LHCN-M2 (cell line): Measurements from ENCODE around the gene MLIP. TPM values are rescaled to one million over a fixed set of nuclear protein-coding genes. Genes with fewer than 3 reads are reported as not detected.
"Not testable (repeated sequence)": the region's sequence is repeated elsewhere in the genome, so short reads cannot be mapped to it uniquely, and the experiment has no call there.

ENCODE experiments used
- DNase-seq: peaks from one replicate; pipeline ENCODE4 v3.0.0-alpha.2; 2012; ENCODE audit warnings: low read depth
- polyA plus RNA-seq: library from polyadenylated mRNA; unstranded; fragments of >200 nt; gene quantifications from one replicate; pipeline ENCODE4 v1.2.1, GENCODE V29; 2012; ENCODE audit warnings: missing spikeins
- total RNA-seq: library from RNA; depleted of rRNA; stranded (reverse); fragments of >200 nt; gene quantifications from 2 replicates; pipeline ENCODE4 v1.2.3, GENCODE V29; 2014; rRNA removed

The MLIP gene
- total RNA-seq, result 1.8 and 4.3 TPM in 2 replicates
- polyA plus RNA-seq, result 2.2 TPM

GRCh38 chr6:54111341-54112045, at the start of gene MLIP:
Gene MLIP (plus strand): TSS chr6:54111443. CDS start chr6:54111480, 37 bp downstream.
- DNase-seq, result no peak

GRCh38 chr6:54063228-54063539, 48.1 kb upstream of the MLIP start:
- DNase-seq, result no peak

GRCh38 chr6:54068694-54069093, 42.5 kb upstream of the MLIP start:
- no peak for DNase-seq

GRCh38 chr6:54070025-54070424, 41.2 kb upstream of the MLIP start:
- peak; percentile 64 for DNase-seq

- DNase-seq, result peak; percentile 32
Measured at GRCh38 chr6:54071821-54072340, 39.4 kb upstream of the MLIP start.

- DNase-seq, result no peak
Measured at GRCh38 chr6:54072635-54073313, 38.5 kb upstream of the MLIP start.

GRCh38 chr6:54073487-54073886, 37.8 kb upstream of the MLIP start:
- DNase-seq, result no peak

GRCh38 chr6:54074109-54074508, 37.1 kb upstream of the MLIP start:
- no peak for DNase-seq

GRCh38 chr6:54074578-54075195, 36.6 kb upstream of the MLIP start:
- peak; percentile 73 for DNase-seq

GRCh38 chr6:54076159-54076789, 35.0 kb upstream of the MLIP start:
- no peak for DNase-seq

- not testable (repeated sequence) for DNase-seq
Measured at GRCh38 chr6:54081499-54081898, 29.7 kb upstream of the MLIP start.

- DNase-seq, result no peak
Measured at GRCh38 chr6:54083287-54083686, 28.0 kb upstream of the MLIP start.

- DNase-seq, result no peak
Measured at GRCh38 chr6:54084231-54084630, 27.0 kb upstream of the MLIP start.

GRCh38 chr6:54085047-54085446, 26.2 kb upstream of the MLIP start:
- DNase-seq, result no peak

- DNase-seq, result peak; percentile 60
Measured at GRCh38 chr6:54085541-54085940, 25.7 kb upstream of the MLIP start.

- DNase-seq, result no peak
Measured at GRCh38 chr6:54086439-54086838, 24.8 kb upstream of the MLIP start.

GRCh38 chr6:54087721-54088120, 23.5 kb upstream of the MLIP start:
- DNase-seq, result no peak

GRCh38 chr6:54093326-54093948, 17.8 kb upstream of the MLIP start:
- DNase-seq, result no peak

GRCh38 chr6:54094293-54094692, 16.9 kb upstream of the MLIP start:
- no peak for DNase-seq

GRCh38 chr6:54094786-54095185, 16.5 kb upstream of the MLIP start:
- no peak for DNase-seq

- no peak for DNase-seq
Measured at GRCh38 chr6:54095723-54096122, 15.5 kb upstream of the MLIP start.

GRCh38 chr6:54096811-54097210, 14.4 kb upstream of the MLIP start:
- no peak for DNase-seq
